Measurements from ENCODE around the gene MNX1. TPM values are rescaled to one million over a fixed set of nuclear protein-coding genes. Genes with fewer than 3 reads are reported as not detected.

Gene MNX1
- 0.09 TPM in 1 of 2 replicates, not detected in the other for total RNA-seq

- H3K27ac Mint-ChIP-seq, result no peak within 1 kb of the TSS
- peaks cover 6% of the 10 kb centered on the region for H3K4me1 Mint-ChIP-seq (ENCODE audit: low read depth)
- peaks cover 72% of the 10 kb centered on the region for H3K27me3 Mint-ChIP-seq (ENCODE audit: low read depth)
- peak; percentile 43 for DNase-seq (ENCODE audit: low spot score)
- H3K4me3 Mint-ChIP-seq (ENCODE audit: low read depth), result peak within 1 kb of the TSS; percentile 39
- intact Hi-C loops (cut with micrococcal nuclease), result loop anchor here (5.0 kb wide), 1 partner anchor 1478 kb away; no protein-coding TSS in a partner anchor
- no peaks in the 10 kb centered on the region for H3K36me3 Mint-ChIP-seq (ENCODE audit: low read depth)
- H3K9me3 Mint-ChIP-seq, result no peaks in the 10 kb centered on the region
Measured at GRCh38 chr7:157010588-157011332, at the start of gene MNX1. TSS of gene MNX1 (minus strand) at chr7:157010663. CDS start at chr7:157010350, 313 bp downstream.

- H3K36me3 Mint-ChIP-seq (ENCODE audit: low read depth), result no peaks in the 10 kb centered on the region
- no peak for DNase-seq (ENCODE audit: low spot score)
- H3K27me3 Mint-ChIP-seq (ENCODE audit: low read depth), result no peaks in the 10 kb centered on the region
- H3K9me3 Mint-ChIP-seq, result peaks cover 22% of the 10 kb centered on the region
- H3K4me1 Mint-ChIP-seq (ENCODE audit: low read depth), result no peaks in the 10 kb centered on the region
- no peak overlapping the region for H3K27ac Mint-ChIP-seq
- no peak overlapping the region for H3K4me3 Mint-ChIP-seq (ENCODE audit: low read depth)
- intact Hi-C loops (cut with micrococcal nuclease), result no loop called here
Measured at GRCh38 chr7:157059534-157059933, 49.1 kb upstream of the MNX1 start.

GRCh38 chr7:157058701-157059100 is 48.2 kb upstream of the MNX1 start:
- no peak for DNase-seq (ENCODE audit: low spot score)
- H3K4me3 Mint-ChIP-seq (ENCODE audit: low read depth), result no peak overlapping the region
- no peaks in the 10 kb centered on the region for H3K4me1 Mint-ChIP-seq (ENCODE audit: low read depth)
- no peaks in the 10 kb centered on the region for H3K27me3 Mint-ChIP-seq (ENCODE audit: low read depth)
- no peak overlapping the region for H3K27ac Mint-ChIP-seq
- H3K9me3 Mint-ChIP-seq, result peaks cover 17% of the 10 kb centered on the region
- no peaks in the 10 kb centered on the region for H3K36me3 Mint-ChIP-seq (ENCODE audit: low read depth)
- intact Hi-C loops (cut with micrococcal nuclease), result no loop called here

- Mint-ChIP-seq H3K4me1 (ENCODE audit: low read depth) (no peaks in the 10 kb centered on the region), H3K9me3 (peaks cover 12% of the 10 kb centered on the region), H3K36me3 (ENCODE audit: low read depth) (no peaks in the 10 kb centered on the region), H3K4me3 (ENCODE audit: low read depth) (no peak overlapping the region), H3K27me3 (ENCODE audit: low read depth) (peaks cover 5% of the 10 kb centered on the region), H3K27ac (no peak overlapping the region)
- no peak for DNase-seq (ENCODE audit: low spot score)
- intact Hi-C loops (cut with micrococcal nuclease), result no loop called here
Measured at GRCh38 chr7:157058068-157058467, 47.6 kb upstream of the MNX1 start.

GRCh38 chr7:157056957-157057902 is 46.8 kb upstream of the MNX1 start:
- no peak overlapping the region for H3K4me3 Mint-ChIP-seq (ENCODE audit: low read depth)
- H3K4me1 Mint-ChIP-seq (ENCODE audit: low read depth), result no peaks in the 10 kb centered on the region

GRCh38 chr7:157056246-157056645 is 45.8 kb upstream of the MNX1 start:
- intact Hi-C loops (cut with micrococcal nuclease), result no loop called here
- no peak for DNase-seq (ENCODE audit: low spot score)
- H3K9me3 Mint-ChIP-seq, result no peaks in the 10 kb centered on the region
- H3K4me1 Mint-ChIP-seq (ENCODE audit: low read depth), result no peaks in the 10 kb centered on the region
- no peaks in the 10 kb centered on the region for H3K36me3 Mint-ChIP-seq (ENCODE audit: low read depth)
- H3K27me3 Mint-ChIP-seq (ENCODE audit: low read depth), result peaks cover 7% of the 10 kb centered on the region
- no peak overlapping the region for H3K27ac Mint-ChIP-seq
- no peak overlapping the region for H3K4me3 Mint-ChIP-seq (ENCODE audit: low read depth)

More at GRCh38 chr7:157056957-157057902, 46.8 kb upstream of the MNX1 start:
- Mint-ChIP-seq H3K9me3 (peaks cover 8% of the 10 kb centered on the region), H3K27me3 (ENCODE audit: low read depth) (peaks cover 7% of the 10 kb centered on the region), H3K27ac (no peak overlapping the region), H3K36me3 (ENCODE audit: low read depth) (no peaks in the 10 kb centered on the region)
- no peak for DNase-seq (ENCODE audit: low spot score)
- intact Hi-C loops (cut with micrococcal nuclease), result no loop called here

GRCh38 chr7:157054927-157055326 is 44.5 kb upstream of the MNX1 start:
- Mint-ChIP-seq H3K4me3 (ENCODE audit: low read depth) (no peak overlapping the region), H3K4me1 (ENCODE audit: low read depth) (no peaks in the 10 kb centered on the region), H3K27me3 (ENCODE audit: low read depth) (peaks cover 7% of the 10 kb centered on the region), H3K9me3 (no peaks in the 10 kb centered on the region), H3K27ac (no peak overlapping the region), H3K36me3 (ENCODE audit: low read depth) (no peaks in the 10 kb centered on the region)
- intact Hi-C loops (cut with micrococcal nuclease), result no loop called here
- no peak for DNase-seq (ENCODE audit: low spot score)

- Mint-ChIP-seq H3K27ac (no peak overlapping the region), H3K9me3 (no peaks in the 10 kb centered on the region), H3K4me3 (ENCODE audit: low read depth) (no peak overlapping the region), H3K4me1 (ENCODE audit: low read depth) (no peaks in the 10 kb centered on the region), H3K27me3 (ENCODE audit: low read depth) (peaks cover 7% of the 10 kb centered on the region), H3K36me3 (ENCODE audit: low read depth) (no peaks in the 10 kb centered on the region)
- no peak for DNase-seq (ENCODE audit: low spot score)
- intact Hi-C loops (cut with micrococcal nuclease), result no loop called here
Measured at GRCh38 chr7:157053118-157053517, 42.7 kb upstream of the MNX1 start.

GRCh38 chr7:157047148-157047547 is 36.7 kb upstream of the MNX1 start:
- Mint-ChIP-seq H3K27me3 (ENCODE audit: low read depth) (no peaks in the 10 kb centered on the region), H3K9me3 (no peaks in the 10 kb centered on the region), H3K4me1 (ENCODE audit: low read depth) (no peaks in the 10 kb centered on the region), H3K36me3 (ENCODE audit: low read depth) (no peaks in the 10 kb centered on the region), H3K27ac (no peak overlapping the region), H3K4me3 (ENCODE audit: low read depth) (no peak overlapping the region)
- DNase-seq (ENCODE audit: low spot score), result no peak
- intact Hi-C loops (cut with micrococcal nuclease), result no loop called here

GRCh38 chr7:157046681-157047080 is 36.2 kb upstream of the MNX1 start:
- Mint-ChIP-seq H3K4me3 (ENCODE audit: low read depth) (no peak overlapping the region), H3K36me3 (ENCODE audit: low read depth) (no peaks in the 10 kb centered on the region)
- intact Hi-C loops (cut with micrococcal nuclease), result no loop called here

GRCh38 chr7:157044943-157045660 is 34.6 kb upstream of the MNX1 start:
- intact Hi-C loops (cut with micrococcal nuclease), result no loop called here
- H3K4me3 Mint-ChIP-seq (ENCODE audit: low read depth), result no peak overlapping the region
- H3K9me3 Mint-ChIP-seq, result no peaks in the 10 kb centered on the region
- H3K36me3 Mint-ChIP-seq (ENCODE audit: low read depth), result no peaks in the 10 kb centered on the region
- DNase-seq (ENCODE audit: low spot score), result no peak
- no peaks in the 10 kb centered on the region for H3K4me1 Mint-ChIP-seq (ENCODE audit: low read depth)
- no peaks in the 10 kb centered on the region for H3K27me3 Mint-ChIP-seq (ENCODE audit: low read depth)
- no peak overlapping the region for H3K27ac Mint-ChIP-seq

More at GRCh38 chr7:157046681-157047080, 36.2 kb upstream of the MNX1 start:
- Mint-ChIP-seq H3K4me1 (ENCODE audit: low read depth) (no peaks in the 10 kb centered on the region), H3K9me3 (no peaks in the 10 kb centered on the region), H3K27ac (no peak overlapping the region), H3K27me3 (ENCODE audit: low read depth) (no peaks in the 10 kb centered on the region)
- DNase-seq (ENCODE audit: low spot score), result no peak

- H3K27me3 Mint-ChIP-seq (ENCODE audit: low read depth), result no peaks in the 10 kb centered on the region
- H3K9me3 Mint-ChIP-seq, result no peaks in the 10 kb centered on the region
- H3K36me3 Mint-ChIP-seq (ENCODE audit: low read depth), result no peaks in the 10 kb centered on the region
- intact Hi-C loops (cut with micrococcal nuclease), result no loop called here
- H3K4me3 Mint-ChIP-seq (ENCODE audit: low read depth), result no peak overlapping the region
- H3K4me1 Mint-ChIP-seq (ENCODE audit: low read depth), result no peaks in the 10 kb centered on the region
- H3K27ac Mint-ChIP-seq, result no peak overlapping the region
- DNase-seq (ENCODE audit: low spot score), result no peak
Measured at GRCh38 chr7:157044147-157044687, 33.8 kb upstream of the MNX1 start.

Data from activated T-helper 2 cell treated with anti-CD3 and anti-CD28 coated beads, Interferon-gamma antibody, Interleukin-2, Interleukin-4, amounts not matched to agents 10 μg/mL and 5 μg/mL and 100 μg/mL, durations not matched to agents 14 hours and 24 hours and 36 hours (primary cell).